Hepatocyte (in vitro differentiated cells): ENCODE data around the gene NAV2.

ENCODE experiments used
- CTCF ChIP-seq: fragments of 200-600 bp; sonication (generic); IDR thresholded peaks from 2 replicates; pipeline ENCODE4 v1.5.1; 2016; ENCODE audit warnings: antibody characterized with exemption, mild to moderate bottlenecking; ENCODE audit not compliant: poor library complexity
- EZH2 ChIP-seq: fragments of 200-600 bp; sonication (generic); IDR thresholded peaks from 2 replicates; pipeline ENCODE4 v1.6.1; 2016; ENCODE audit warnings: antibody characterized with exemption, mild to moderate bottlenecking, borderline replicate concordance

DNA sequence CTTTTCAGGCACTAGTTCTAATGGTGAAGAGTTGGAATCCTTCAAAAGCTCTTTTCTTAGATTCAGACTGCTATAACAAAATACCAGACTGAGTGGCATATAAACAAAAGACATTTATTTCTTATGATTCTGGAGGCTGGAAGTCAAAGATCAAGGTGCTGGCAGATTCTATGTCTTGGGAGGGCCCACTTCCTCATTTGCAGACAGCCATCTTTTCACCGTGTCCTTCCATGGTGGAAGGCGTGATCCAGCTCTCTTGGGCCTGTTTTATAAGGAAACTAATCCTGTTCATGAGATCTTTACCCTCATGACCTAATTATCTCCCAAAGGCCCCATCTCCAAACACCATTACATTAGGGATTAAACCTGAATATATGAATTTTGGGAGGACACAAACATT is 124.0 kb downstream of the NAV2 start:
- TF ChIP-seq CTCF = no peak
- no peak for TF ChIP-seq EZH2
